Right lobe of liver (tissue), 6 donors: ENCODE results near the gene RAP1GDS1. TPM values are rescaled to one million over a fixed set of nuclear protein-coding genes. Genes with fewer than 3 reads are reported as not detected.
"Not testable (repeated sequence)": the region's sequence is repeated elsewhere in the genome, so short reads cannot be mapped to it uniquely, and the experiment has no call there.

Experiments used
- ATAC-seq, 4 donors: fragments of 200-7000 bp; cut with Tn5 transposase; one replicate each; pipeline ENCODE4 v1.9.1; 2020; ENCODE audit warnings: mild to moderate bottlenecking in 4 of 4, moderate library complexity in 4 of 4
- DNase-seq, 3 donors: peaks; one replicate each; pipeline ENCODE4 v3.0.0-alpha.2; 2020
- H3K27ac ChIP-seq, 3 donors: fragments of 200-600 bp; one replicate each; pipeline ENCODE4 v1.8.0; 2022
- H3K27me3 ChIP-seq, 2 donors: fragments of 200-600 bp; one replicate each; pipeline ENCODE4 v1.8.0; 2022
- H3K36me3 ChIP-seq, 4 donors: fragments of 200-600 bp; sonication (generic) in 1 of 4; one replicate each; pipeline versions ENCODE4 v1.5.1 to v1.8.0; 2017 to 2022; ENCODE audit warnings: control low read depth in 1 of 4
- H3K4me1 ChIP-seq, 4 donors: fragments of 200-600 bp; sonication (generic) in 1 of 4; one replicate each; pipeline versions ENCODE4 v1.5.1 to v1.8.0; 2017 to 2022; ENCODE audit warnings: control low read depth in 1 of 4
- H3K4me3 ChIP-seq, 3 donors: fragments of 200-600 bp; one replicate each; pipeline ENCODE4 v1.8.0; 2022
- H3K9me3 ChIP-seq, 4 donors: fragments of 200-600 bp; sonication (generic) in 1 of 4; one replicate each; pipeline versions ENCODE4 v1.5.1 to v1.8.0; 2017 to 2022; ENCODE audit warnings: control low read depth in 1 of 4
- POLR2A ChIP-seq: fragments of 450-650 bp; IDR thresholded peaks from one replicate; pipeline ENCODE4 v1.6.1; 2017; ENCODE audit warnings: antibody characterized with exemption, mild to moderate bottlenecking
- WGBS: methylation state at CpG from one replicate; pipeline ENCODE4 v1.1.6; 2018; ENCODE audit warnings: low coverage, low lambda C conversion rate; ENCODE audit not compliant: insufficient coverage; ENCODE audit errors: missing lambda C conversion rate; 5-methylcytosine and 5-hydroxymethylcytosine counted together
- intact Hi-C, 2 donors: fragments of 100-400 bp; cut with DNase I; formaldehyde crosslinking; loops; one replicate each; pipeline versions ENCODE4 v1.11.2 to v1.14.1; 2022
- total RNA-seq, 6 experiments: library from RNA; depleted of rRNA in 2 of 6; stranded (reverse); fragments of >200 nt in 2 of 6; fragmentation: NEBNext Ultra II Directional in 3 of 6; extraction: Animal tissue kit (Norgen Biotek cat#: 25700) in 3 of 6; gene quantifications; one replicate each; pipeline versions ENCODE4 v1.1.0 to v1.2.4, GENCODE V29; 2016 to 2023
- TF ChIP-seq, protein P1 (sequence below), 4 donors: fragments of 200-600 bp in 3 of 4; fragments of 450-650 bp in 1 of 4; IDR thresholded peaks; one replicate each; pipeline versions ENCODE4 v1.5.1 to v1.8.0; 2016 to 2022; ENCODE audit warnings: antibody characterized with exemption in 4 of 4, mild to moderate bottlenecking in 2 of 4
- donor health status: DM: no; HTN: yes; CAD: no.
- donor health status: DM: no; HTN: no; CAD: no.
- donor health status: DM: no; HTN: no; CAD: no.
- donor health status: DM: no; HTN: yes; CAD: no.
- donor health status: DM: no; HTN: yes; CAD: no.

Gene RAP1GDS1
- total RNA-seq, 6 experiments from 2014 or later: 17.4 to 29.8 (median 20.9) TPM

DNA sequence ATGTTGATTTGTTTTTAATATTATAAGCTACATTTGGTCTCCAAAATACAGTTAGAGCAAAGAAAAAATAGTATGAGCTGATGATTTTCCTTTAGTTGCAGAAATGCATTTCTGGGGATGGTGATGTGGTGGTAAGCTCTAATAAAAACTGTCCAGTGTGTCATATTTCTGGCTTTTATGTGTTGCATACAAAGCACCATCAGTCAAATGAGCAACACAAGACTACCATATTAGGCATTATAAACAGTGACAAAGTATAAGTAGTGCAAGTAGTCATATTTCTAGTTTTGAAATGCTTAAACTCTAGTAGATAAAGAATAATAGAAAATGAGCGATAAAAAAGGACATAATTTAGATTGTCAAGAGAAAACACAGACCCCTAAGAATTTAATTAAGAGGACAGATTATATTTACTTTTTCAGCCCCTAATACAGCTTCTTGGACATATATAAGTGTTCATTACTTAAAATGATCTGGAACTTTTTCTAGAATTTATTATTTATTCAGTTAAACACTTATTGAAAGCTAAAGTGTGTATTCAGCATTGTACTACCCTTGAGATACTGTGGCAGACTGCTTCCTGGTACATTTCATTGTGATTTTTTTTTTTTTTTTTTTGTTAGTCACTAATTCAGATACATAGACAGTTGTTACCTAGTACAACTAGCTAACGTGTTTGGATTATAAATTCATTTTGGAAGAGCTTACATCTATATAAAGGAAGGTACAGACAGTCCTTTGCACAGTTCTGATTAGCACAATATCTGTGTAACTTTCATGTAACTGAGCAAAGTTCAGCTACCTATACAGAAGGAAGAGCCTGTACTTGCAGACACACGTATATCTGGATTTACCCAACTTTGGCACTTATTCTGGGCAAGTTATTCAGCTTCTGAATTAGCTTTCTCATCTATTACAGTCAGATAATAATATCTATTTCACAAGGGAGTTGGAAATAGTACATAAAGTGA is 22.3 kb downstream of the RAP1GDS1 start:
- no peaks in the 10 kb centered on the region for H3K27me3 ChIP-seq
- no peaks in the 10 kb centered on the region for H3K4me1 ChIP-seq
- ATAC-seq (no peak), DNase-seq (no peak)
- no peaks in the 10 kb centered on the region for H3K9me3 ChIP-seq
- 65% methylated on average over 3 of the region's 3 CpGs for WGBS
- intact Hi-C loops: no loop called here
- H3K4me3 ChIP-seq: no peak overlapping the region
- H3K27ac ChIP-seq: no peak overlapping the region
- TF ChIP-seq, protein P1, sequence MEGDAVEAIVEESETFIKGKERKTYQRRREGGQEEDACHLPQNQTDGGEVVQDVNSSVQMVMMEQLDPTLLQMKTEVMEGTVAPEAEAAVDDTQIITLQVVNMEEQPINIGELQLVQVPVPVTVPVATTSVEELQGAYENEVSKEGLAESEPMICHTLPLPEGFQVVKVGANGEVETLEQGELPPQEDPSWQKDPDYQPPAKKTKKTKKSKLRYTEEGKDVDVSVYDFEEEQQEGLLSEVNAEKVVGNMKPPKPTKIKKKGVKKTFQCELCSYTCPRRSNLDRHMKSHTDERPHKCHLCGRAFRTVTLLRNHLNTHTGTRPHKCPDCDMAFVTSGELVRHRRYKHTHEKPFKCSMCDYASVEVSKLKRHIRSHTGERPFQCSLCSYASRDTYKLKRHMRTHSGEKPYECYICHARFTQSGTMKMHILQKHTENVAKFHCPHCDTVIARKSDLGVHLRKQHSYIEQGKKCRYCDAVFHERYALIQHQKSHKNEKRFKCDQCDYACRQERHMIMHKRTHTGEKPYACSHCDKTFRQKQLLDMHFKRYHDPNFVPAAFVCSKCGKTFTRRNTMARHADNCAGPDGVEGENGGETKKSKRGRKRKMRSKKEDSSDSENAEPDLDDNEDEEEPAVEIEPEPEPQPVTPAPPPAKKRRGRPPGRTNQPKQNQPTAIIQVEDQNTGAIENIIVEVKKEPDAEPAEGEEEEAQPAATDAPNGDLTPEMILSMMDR (IDR thresholded peaks at IDR 0.05): no peak
- no peak for TF ChIP-seq POLR2A
- H3K36me3 ChIP-seq: no peaks in the 10 kb centered on the region

DNA sequence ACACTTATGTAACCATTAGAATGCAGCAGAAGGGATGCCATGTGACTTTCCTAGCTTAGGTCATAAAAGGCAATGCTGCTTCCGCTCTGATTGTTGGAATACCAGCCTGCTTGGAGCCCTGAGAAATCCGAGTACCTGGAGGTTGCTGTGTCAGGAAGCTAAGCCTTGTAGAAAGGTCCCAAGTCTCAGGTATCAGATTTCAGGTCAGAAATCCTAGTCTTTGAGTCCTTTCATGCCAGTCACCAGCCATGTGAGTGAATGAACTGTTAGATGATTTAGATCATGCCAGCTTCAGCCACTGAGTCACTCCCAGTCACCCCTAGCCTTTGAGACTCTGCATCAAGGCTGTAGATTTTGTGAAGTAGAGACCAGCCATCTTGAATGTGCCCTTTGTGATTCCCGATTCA is 23.5 kb downstream of the RAP1GDS1 start:
- H3K27me3 ChIP-seq: no peaks in the 10 kb centered on the region
- ATAC-seq (no peak), DNase-seq (no peak)
- 100% methylated on average over 3 of the region's 3 CpGs for WGBS
- H3K9me3 ChIP-seq: no peaks in the 10 kb centered on the region
- TF ChIP-seq, protein P1 (IDR thresholded peaks at IDR 0.05): no peak
- no peak for TF ChIP-seq POLR2A
- no peak overlapping the region for H3K27ac ChIP-seq
- H3K36me3 ChIP-seq: no peaks in the 10 kb centered on the region
- intact Hi-C loops: no loop called here
- no peak overlapping the region for H3K4me3 ChIP-seq
- no peaks in the 10 kb centered on the region for H3K4me1 ChIP-seq

DNA sequence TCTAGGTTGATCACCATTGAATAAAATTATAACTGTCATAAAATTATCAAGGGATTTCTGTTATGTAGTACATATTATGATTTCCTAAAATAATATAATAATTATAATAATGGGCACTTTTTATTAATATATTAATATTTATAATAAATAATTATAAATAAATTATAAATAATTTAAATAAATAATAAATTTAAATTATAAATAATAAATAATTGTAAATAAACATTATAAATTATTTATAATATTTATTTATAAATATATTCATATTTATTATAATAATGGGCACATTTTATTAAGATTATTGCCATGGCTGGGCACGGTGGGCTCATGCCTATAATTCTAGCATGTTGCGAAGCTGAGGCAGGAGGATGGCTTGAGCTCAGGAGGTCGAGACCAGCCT is 24.5 kb downstream of the RAP1GDS1 start:
- WGBS: 93% methylated on average over 3 of the region's 3 CpGs
- Histone ChIP-seq H3K27me3 (no peaks in the 10 kb centered on the region), H3K27ac (no peak overlapping the region), H3K4me1 (no peaks in the 10 kb centered on the region), H3K36me3 (no peaks in the 10 kb centered on the region), H3K4me3 (no peak overlapping the region), H3K9me3 (no peaks in the 10 kb centered on the region)
- DNase-seq (no peak), ATAC-seq (no peak)
- intact Hi-C loops: no loop called here
- no peak for TF ChIP-seq POLR2A
- TF ChIP-seq, protein P1 (IDR thresholded peaks at IDR 0.05): no peak

DNA sequence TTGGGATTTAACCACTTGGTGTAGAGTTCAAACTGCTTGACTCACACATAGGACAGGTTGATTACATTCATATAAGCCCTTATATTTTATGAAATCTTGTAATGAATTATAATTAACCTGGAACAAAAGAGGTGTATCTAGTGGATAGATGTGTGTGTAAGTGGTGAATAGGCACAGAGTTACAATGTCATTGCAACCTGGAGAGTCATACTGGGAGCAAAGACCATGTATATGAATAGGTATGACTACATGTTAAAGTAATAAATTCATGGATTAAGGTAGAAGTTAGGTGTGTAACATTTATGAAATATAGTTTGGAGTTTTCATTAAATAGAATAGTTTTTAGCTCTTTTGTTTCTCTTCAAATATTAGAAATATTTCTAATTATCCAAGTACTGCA is 26.1 kb downstream of the RAP1GDS1 start:
- Histone ChIP-seq H3K4me1 (no peaks in the 10 kb centered on the region), H3K36me3 (no peaks in the 10 kb centered on the region), H3K4me3 (no peak overlapping the region), H3K27me3 (no peaks in the 10 kb centered on the region), H3K27ac (no peak overlapping the region), H3K9me3 (no peaks in the 10 kb centered on the region)
- no peak for ATAC-seq
- no peak for DNase-seq
- intact Hi-C loops: no loop called here
- TF ChIP-seq, protein P1 (IDR thresholded peaks at IDR 0.05): no peak
- no peak for TF ChIP-seq POLR2A

DNA sequence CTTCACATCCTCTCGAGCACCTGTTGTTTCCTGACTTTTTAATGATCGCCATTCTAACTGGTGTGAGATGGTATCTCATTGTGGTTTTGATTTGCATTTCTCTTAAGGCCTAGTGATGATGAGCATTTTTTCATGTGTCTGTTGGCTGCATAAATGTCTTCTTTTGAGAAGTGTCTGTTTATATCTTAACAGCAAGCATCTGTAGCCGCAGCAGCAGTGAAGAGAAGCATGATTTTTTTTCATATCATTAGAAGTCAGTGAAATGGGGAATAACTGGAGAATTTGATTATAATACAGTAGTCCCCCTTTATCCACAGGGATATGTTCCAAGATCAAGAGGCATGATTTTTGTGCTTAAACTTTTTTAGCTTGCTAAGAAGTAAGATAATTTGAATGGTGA is 27.5 kb downstream of the RAP1GDS1 start:
- DNase-seq, H3K4me3 ChIP-seq, intact Hi-C loops, H3K27me3 ChIP-seq, H3K36me3 ChIP-seq, H3K27ac ChIP-seq, ATAC-seq, H3K9me3 ChIP-seq, H3K4me1 ChIP-seq: not testable (repeated sequence)
- 65% methylated on average over 3 of the region's 3 CpGs for WGBS
